Measurements from ENCODE around the gene VHLL. TPM values are rescaled to one million over a fixed set of nuclear protein-coding genes. Genes with fewer than 3 reads are reported as not detected.

Gene VHLL
- total and polyA plus RNA-seq, 10 of the 15 experiments (the other 5 are each of a cell fraction or from before 2014, with no cell fraction given), result 0.23 TPM; not detected in 9

- no peak for DNase-seq (ENCODE audit: low read depth, low spot score)
- Histone ChIP-seq H3K27me3 (replicated peaks in 1 of 2; ENCODE audit: control insufficient read depth in 2 of 2, insufficient read depth in 2 of 2, low read length in 1 of 2) (no peaks in the 10 kb centered on the region), H3K27ac (ENCODE audit: control insufficient read depth, insufficient read depth) (peak overlapping the region; percentile 76), H2AFZ (ENCODE audit: control insufficient read depth, low read depth, low read length) (peak overlapping the region; percentile 93), H3K4me2 (ENCODE audit: control insufficient read depth, insufficient read depth) (peak overlapping the region; percentile 94), H3K36me3 (ENCODE audit: control insufficient read depth in 2 of 2, insufficient read depth in 2 of 2, low read length in 1 of 2) (peaks cover 0 to 21% of the 10 kb centered on the region in 2 experiments; a peak in 3 of 4 replicates), H3K4me1 (ENCODE audit: control insufficient read depth, insufficient read depth, low read length) (no peaks in the 10 kb centered on the region), H3K9me3 (replicated peaks; ENCODE audit: control insufficient read depth, insufficient read depth, low read length) (no peaks in the 10 kb centered on the region), H3K79me2 (ENCODE audit: control insufficient read depth, insufficient read depth, low read length) (peaks cover 38% of the 10 kb centered on the region), H4K20me1 (ENCODE audit: control insufficient read depth, insufficient read depth) (no peaks in the 10 kb centered on the region), H3K4me3 (peak overlapping the region; percentile 96), H3K9ac (ENCODE audit: control insufficient read depth, insufficient read depth, low read length) (peak overlapping the region; percentile 81)
- WGBS (ENCODE audit: insufficient coverage, insufficient replicate concordance, low lambda C conversion rate, missing lambda C conversion rate), result 2% methylated on average over 14 of the region's 14 CpGs
- ChIA-PET CTCF (interaction anchor here (0.6 to 2.2 kb wide), 9 partner anchors 19 to 322 kb away, joined by 3 to 10 read pairs (median 4); partner anchors contain the start of gene SMG5), POLR2A (interaction anchor here (0.6 to 1.1 kb wide), 6 partner anchors 13 to 403 kb away, joined by 3 to 6 read pairs (median 3); partner anchors contain the start of genes MRPL24, PMF1 and SMG5), RAD21 (ENCODE audit: unreplicated experiment) (interaction anchor here (0.5 to 1.0 kb wide), 3 partner anchors 55 to 719 kb away, joined by 3 to 5 read pairs (median 3); partner anchors contain the start of gene SMG5), SMC1A (ENCODE audit: uncharacterized antibody, unreplicated experiment) (interaction anchor here (0.6 to 1.0 kb wide), 3 partner anchors 12 to 291 kb away, joined by 3 to 4 read pairs (median 4); no protein-coding TSS in a partner anchor)
- in situ Hi-C loops (cut with MboI) (no loop called here), intact Hi-C loops (cut with micrococcal nuclease; ENCODE audit: unreplicated experiment) (no loop called here)
- BruUV-seq (replicated peaks), result no TSS peak
- no peak for FAIRE-seq
- ATAC-seq, result no peak
- TF ChIP-seq MYC (IDR thresholded peaks at IDR 0.05; ENCODE audit: insufficient read depth, insufficient read length, insufficient replicate concordance, low read length, severe bottlenecking), result no peak
- 0 out of 4 replicates have a peak, but pooled peaks of 1 of the 2 experiments have one; percentile 1 for TF ChIP-seq IKZF2 (IDR thresholded peaks at IDR 0.05)
- no peak for TF ChIP-seq STAT1 (conservative IDR thresholded peaks at IDR 0.05)
- no peak for TF ChIP-seq MAX (IDR thresholded peaks at IDR 0.05; ENCODE audit: low read depth, low read length)
- TF ChIP-seq RB1 (IDR thresholded peaks at IDR 0.05; ENCODE audit: borderline replicate concordance), result peak; percentile 46; the same call in 1 of the 2 replicates
- peak; percentile 71 for TF ChIP-seq NKRF (conservative IDR thresholded peaks at IDR 0.05)
Observed at GRCh38 chr1:156337888-156338179, 38.7 kb upstream of the VHLL start.

Measured in GM12878 (cell line).